Measurements from ENCODE around the gene NDUFB11.

The NDUFB11 gene

DNA sequence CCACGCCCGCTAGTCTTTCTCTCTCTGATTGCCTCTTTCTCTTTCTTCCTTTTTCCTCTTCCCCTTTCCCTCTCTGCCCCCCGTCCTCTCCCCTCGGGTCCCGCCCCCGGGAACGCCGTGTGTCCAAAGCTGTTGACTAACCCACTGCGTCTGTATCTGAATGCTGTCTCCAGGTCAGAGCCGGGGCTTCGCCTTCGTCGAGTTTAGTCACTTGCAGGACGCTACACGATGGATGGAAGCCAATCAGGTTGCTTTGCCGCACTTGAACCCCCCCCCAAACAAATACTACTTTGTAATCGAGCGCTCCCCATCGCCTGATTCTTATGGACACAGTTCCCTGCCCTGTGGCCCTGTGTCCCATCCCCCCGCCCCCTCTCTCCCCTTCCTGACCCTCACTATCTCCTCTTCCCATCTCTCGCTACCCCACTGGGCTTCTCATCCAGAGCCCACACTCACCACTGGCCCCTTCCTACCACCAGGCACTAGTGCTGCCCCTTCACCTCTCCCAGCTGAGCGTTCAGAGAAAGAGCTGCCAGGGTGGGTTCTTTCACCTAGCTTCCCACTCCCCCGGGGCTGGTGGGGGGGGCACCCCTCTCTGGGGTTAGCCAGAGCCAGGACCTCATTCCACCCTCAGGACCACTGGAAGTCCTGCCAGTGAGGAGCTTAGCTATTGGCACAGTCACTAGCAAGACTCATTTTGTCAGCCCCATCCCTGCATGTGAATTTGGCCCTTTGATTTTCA, 30.5 kb upstream of the NDUFB11 start:
- no peak for DNase-seq (ENCODE audit: low spot score)

DNA sequence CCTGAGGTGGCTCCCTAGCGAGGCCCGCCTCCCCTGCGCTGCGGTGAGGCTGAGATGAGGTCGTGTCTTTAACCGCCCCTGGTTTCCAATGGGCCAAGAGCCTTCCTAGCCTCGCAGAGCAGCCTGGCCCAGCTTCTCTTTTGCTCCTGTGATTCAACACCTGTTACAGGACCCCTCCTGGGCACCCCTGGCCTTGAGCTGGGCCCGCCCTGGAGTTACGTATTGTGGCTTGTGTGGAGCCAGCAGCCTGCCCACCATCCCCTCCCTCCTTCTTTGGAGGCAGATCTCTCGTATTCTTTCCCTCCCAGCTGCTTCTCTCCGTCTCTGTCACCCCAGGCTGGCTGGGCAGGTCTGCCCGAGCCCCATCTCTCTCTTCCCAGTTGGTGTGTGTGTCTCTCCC, 29.9 kb upstream of the NDUFB11 start:
- no peak for DNase-seq (ENCODE audit: low spot score)

DNA sequence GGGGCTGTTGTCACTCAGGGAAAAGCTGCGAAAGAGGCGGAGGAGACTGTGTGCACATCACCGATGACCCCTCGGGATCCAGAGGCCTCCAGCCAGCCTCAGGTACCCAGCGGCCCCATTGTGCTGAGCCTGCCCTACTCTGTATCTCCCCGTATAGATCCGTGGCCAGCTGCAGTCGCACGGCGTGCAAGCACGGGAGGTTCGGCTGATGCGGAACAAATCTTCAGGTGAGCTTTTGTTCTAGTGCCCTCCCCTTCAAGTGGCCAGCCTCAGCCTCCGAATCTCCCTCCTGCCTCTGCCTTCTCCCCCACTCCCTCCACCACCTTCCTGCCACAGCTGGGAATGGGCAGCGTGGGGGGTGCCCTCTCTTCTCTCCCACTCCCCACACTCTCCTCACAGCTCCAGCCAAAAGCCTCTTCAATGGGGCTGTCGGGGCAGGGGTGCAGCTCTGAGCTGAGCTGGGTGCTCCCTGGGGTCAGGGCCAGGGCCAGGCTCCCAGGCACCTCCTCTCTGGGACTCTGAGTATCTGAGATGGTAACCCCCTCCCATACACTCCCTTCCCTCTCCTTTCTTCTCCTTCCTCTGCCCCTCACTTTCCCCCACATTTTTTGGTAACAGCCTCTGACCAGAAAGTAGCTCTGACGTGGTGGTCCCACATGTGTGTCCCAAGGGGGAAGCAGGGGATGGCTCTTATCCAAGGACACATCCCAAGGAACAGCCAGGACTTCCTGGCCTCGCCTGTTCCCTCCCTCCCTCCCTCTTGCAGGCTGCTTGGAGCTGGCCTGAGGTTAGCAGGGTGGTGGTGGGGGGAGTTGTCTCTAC, 28.7 kb upstream of the NDUFB11 start:
- DNase-seq (ENCODE audit: low spot score), result no peak

DNA sequence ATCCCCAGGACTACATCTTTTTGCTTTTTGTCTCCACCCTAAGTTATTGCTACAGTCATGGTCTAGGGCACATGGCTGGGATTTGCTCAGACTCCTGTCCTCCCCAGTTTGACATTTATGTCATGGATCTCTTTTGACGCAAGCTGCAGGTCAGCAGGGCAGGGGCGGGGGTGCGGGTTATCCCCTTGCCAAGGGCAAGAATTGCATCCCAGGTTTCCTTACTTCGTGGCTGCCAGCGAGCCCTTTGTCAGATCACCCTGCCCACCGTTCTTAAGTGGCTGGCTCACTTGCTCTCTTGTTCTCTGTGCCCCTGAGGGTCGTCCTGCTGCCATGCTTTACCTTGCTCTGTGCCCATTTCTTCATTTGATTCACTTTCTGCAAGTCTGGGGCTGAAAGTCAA, 28.0 kb upstream of the NDUFB11 start:
- no peak for DNase-seq (ENCODE audit: low spot score)

DNA sequence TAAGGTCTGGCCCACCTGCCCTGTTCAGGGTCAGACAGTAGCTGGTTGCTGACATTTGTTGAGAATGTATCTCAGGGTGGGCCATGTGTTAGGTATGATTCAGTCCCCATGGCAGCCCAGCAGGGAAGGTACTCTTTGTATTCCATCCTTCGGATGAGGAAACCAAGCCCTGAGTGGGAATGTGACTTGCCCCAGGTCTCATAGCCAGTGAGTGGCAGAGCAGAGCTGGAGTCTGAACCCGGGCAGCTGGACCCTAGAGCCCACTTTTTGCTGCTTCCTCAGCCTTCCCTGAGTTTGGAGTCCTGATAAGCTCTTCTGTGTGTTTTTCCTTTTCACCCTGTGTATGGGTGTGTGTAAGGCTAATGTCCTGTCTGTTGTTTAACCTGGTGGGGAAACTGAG, 27.5 kb upstream of the NDUFB11 start:
- no peak for DNase-seq (ENCODE audit: low spot score)

DNA sequence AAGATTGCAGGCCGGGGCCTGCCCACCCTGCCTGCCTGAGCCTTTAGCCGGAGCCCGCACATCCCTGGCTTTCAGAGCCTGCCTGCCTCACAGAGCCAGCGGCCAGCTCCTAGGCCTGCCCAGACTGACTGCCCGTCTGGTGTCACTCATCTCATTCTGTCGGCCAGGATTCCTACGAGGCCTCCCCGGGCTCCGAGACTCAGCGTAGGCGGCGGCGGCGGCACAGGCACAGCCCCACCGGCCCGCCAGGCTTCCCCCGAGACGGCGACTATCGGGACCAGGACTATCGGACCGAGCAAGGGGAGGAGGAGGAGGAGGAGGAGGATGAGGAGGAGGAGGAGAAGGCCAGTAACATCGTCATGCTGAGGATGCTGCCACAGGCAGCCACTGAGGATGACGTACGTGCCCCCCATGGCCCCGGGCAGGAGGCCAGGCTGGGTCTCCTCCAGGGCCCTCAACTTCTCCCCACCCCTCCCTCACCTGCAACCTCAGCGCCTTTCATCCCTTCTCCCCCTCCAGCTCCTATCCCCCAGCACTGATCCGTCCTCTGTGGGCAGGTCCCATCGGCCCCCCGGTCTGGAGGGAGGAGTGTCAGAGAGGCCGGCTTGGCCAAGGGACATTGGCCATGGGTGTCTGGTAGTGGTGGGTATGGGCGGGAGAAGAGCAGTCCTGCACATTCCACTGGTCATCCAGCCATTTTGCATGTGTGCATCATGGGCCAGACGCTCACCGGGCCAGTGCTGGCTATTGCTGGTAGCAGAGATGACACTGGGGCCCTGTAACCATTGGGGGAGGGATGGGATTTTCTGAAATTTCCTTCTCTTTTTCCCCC, 26.6 kb upstream of the NDUFB11 start:
- no peak for DNase-seq (ENCODE audit: low spot score)

DNA sequence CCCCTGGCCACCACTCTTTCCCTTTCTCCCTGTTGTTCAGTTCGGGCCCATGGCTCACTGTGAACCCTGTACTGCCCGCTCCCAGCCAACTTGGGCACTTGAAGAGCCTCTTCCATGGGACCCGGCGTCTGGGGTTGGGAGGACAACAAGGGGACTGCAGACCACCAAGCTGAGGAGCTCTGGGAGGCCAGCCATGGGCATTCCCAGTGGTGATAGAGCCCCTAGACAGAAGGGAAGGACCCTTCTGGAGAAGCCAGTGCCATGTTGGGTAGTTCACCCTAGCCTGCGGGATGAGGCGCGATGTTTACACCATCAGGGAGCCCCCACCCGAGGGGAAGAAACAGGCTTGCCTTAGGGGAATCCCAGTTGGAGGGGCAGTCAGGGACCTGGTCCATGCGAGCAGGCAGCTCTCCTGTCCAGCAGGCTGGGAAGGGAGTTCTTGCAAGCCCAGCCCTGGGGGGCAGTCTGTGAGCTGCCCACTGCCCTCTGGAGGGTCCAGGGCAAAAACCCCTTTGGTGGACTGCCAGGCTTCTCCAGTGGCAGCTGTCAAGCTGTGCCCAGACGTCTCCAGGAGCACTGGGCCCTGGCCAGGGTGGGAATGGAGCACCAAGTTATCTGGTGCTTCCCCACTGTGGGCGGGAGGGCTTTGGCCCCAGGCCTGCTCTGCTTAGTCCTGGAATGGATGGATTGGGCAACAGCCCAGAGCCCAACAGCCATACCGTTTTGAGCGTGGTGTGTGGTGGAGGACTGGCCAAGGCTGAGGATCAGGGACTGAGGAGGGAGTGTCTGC, 25.4 kb upstream of the NDUFB11 start:
- DNase-seq (ENCODE audit: low spot score), result no peak

DNA sequence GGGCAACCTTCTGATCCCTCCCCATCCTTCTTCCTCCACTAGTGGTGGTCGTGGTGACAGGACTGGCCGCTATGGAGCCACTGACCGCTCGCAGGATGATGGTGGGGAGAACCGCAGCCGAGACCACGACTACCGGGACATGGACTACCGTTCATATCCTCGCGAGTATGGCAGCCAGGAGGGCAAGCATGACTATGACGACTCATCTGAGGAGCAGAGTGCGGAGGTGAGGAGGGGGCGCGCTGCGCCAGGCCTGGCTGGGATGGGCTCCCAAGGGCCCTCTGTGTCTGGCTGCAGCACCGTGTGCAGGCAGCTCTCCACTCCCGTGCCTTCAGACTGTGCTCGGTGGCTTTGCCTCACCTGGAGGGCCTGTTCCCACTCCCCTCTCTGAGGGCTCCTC, 24.8 kb upstream of the NDUFB11 start:
- DNase-seq (ENCODE audit: low spot score), result no peak

DNA sequence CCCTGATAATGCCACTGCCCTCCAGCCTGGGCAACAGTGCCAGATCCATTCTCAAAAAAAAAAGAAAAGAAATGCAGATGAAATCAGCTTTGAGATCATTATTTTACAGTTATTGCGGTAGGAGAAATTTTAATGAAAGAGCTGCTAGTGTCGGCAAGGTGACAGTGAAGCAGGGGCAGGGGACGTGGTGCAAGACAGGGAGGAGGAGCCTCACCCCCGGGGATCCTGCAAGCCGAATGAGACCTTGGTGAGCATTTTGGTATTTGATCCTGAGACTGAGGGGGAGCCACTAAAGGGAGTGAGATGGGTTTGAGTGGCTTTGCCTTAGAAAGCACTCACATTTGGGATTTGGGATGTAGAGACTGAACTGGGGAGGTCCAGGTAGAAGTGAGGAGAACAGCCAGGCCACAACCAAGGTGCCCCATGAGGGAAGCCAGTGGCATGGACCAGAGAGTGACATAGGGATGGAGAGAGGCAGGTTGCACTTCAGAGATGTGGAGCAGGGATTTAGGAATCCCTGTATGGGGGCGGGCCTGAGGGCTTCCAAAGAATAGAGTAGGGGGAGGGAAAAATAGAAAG, 24.1 kb upstream of the NDUFB11 start:
- DNase-seq (ENCODE audit: low spot score), result no peak

DNA sequence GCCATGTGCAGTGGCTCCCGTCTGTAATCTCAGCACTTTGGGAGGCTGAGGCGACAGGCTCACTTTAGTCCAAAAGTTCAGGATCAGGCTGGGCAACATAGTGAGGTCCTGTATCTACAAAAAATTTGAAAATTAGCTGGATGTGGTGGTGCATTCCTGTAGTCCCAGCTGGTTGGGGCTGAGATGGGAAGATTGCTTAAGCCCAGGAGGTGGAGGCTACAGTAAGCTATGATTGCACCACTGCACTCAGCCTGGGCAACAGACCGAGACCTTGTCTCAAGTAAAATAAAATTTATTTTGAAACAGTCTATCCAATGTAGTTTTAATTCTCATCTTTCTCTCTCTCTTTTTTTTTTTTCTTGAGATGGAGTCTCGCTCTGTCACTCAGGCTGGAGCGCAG, 21.6 kb upstream of the NDUFB11 start:
- no peak for DNase-seq (ENCODE audit: low spot score)

DNA sequence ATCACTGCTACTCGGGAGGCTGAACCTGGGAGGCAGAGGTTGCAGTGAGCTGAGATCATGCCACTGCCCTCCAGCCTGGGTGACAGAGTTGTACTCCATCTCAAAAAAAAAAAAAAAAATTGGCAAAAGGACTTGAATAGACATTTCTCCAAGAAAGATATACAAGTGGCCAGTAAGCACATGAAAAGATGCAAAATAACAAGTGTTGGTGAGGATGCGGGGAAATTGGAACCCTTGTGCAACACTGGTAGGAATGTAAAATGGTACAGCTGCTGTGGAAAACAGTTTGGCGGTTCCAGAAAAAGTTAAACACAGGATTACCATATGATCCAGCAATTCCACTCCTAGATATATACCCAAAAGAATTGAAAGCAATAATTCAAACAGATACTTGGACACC, 19.9 kb upstream of the NDUFB11 start:
- no peak for DNase-seq (ENCODE audit: low spot score)

DNA sequence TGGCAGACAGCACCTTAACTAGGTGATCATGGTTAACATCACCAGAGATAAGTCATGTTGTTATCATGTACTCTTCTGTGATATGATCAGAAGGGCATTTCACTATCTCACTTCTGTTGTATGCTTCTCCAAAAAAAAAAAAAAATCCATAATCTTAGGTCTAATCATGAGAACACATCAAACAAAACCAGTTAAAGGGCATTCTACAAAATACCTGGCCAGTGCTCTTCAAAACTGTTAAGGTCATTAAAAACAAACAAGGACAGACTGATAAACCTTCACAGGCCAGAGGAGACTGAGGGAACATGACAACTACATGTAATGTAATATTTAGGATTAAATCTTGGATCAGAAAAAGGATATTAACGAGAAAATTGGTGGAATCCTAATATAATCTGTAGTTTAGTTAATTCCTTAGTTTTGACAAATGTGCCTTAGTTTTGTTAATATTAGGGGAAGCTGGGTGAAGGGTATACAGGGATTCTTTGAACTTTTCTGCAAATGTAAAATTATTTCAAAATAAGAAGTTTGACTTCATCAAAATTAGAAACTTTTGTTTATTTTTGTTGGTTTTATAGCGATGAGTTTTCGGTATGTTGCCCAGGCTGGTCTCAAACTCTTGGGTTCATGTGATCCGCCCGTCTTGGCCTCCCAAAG, 18.6 kb upstream of the NDUFB11 start:
- no peak for DNase-seq (ENCODE audit: low spot score)

DNA sequence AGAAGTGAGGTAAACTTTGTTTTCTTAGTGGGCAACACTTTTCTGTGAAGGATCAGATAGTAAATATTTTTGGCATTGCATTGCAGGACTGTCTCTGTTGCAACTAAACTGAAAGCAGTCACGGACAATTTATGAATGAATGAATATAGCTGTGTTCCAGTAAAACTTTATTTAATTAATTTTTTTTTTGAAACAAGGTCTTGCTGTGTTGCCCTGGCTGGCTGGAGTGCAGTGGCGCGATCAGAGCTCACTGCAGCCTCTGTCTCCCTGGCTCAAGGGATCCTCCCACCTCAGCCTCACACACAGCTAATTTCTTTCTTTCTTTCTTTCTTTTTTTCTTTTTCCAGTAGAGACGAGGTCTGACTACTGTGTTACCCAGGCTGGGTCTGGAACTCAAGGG, 16.3 kb upstream of the NDUFB11 start:
- DNase-seq (ENCODE audit: low spot score), result no peak

DNA sequence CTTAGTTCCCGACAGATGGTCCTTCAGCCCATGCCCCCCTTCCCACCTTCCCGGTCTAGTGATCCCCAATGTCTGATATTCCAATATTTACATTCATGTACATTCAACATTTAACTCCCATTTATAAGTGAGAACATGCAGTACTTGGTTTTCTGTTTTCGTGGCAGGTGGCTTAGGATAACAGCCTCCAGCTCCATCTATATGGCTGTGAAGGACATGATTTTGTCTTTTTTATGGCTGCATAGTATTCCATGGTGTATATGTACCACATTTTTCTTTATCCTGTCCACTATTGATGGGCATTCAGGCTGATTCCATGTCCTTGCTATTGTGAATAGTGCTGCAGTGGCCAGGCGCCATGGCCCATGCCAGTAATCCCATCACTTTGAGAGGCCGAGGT, 14.3 kb upstream of the NDUFB11 start:
- DNase-seq (ENCODE audit: low spot score), result no peak

DNA sequence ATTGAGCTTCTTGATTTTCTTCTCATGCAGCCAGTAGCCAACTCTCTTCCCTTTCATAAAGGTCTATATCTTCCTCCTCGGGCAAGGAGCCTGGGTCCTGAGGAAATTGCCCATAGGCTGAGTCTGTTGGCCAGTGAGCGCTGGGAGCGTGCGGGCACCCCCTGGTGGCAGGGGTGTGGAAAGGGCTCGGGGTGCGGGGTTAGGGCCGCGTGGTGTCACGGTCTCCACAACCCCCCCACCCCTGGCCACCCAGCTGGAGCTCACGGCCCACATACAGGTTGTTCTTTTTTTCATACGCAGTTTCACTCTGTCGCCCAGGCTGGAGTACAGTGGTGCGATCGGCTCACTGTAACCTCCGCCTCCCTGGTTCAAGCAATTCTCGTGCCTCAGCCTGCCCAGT, 13.6 kb upstream of the NDUFB11 start:
- no peak for DNase-seq (ENCODE audit: low spot score)

DNA sequence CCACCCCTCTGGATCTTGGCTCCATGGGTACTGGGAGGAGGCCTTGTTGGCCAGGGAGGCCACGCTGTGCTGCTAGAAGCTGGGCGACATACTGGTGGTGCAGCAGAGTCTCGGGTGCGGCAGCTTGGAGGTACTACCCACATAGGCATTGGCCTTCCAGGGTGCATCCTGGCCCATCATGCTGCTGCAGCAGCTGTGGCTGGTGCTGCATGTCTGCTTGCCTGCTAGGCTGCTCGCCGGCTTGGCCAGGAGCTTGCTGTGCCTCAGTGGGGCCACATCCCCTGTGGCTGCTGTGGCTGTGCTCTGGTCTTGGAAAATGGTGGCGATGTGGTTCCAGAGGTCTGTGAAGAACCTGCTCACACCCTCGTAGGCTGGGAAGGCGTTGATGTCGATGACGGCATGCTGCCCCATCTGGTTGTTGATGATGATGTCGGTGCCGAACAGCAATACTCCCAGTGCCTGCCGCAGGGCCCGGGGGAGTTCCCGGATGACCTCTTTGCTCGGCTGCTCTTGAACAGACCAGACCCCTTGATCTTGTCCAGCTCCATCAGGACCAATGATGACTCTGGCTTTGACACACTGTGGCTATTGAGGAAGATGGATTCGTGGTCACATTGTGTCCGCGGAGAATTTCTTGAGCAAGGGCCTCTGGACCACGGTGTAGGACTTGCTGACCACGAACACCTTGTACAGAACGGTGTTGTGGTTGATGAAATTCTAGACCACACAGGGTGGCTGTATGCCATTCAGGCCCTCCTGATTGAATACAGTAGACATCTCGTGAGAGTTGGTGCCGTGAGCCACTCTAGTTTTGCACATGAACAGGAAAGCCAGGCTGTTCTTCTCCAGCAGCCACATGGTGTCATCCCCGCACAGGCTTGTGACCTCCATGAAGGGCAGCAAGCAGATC, 12.4 kb upstream of the NDUFB11 start:
- no peak for DNase-seq (ENCODE audit: low spot score)

DNA sequence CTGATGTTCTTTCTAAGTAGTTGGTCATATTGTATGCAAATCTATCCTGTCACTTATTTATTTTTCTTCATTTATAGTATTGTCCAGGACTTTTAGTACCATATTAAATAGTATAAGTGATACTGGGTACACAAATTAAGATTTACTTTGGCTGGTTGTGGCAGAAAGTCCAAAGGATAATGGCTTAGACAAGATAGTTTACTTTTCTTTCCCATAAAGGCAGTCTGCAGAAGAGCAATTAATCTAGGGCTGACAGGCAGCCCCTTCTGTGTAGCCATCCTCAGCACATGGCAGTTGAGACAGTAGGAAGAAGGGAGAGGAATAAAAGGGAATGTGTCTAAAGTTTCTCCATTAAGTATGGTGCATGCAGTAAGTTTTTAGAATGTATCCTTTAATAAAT, 6.9 kb upstream of the NDUFB11 start:
- no peak for DNase-seq (ENCODE audit: low spot score)

DNA sequence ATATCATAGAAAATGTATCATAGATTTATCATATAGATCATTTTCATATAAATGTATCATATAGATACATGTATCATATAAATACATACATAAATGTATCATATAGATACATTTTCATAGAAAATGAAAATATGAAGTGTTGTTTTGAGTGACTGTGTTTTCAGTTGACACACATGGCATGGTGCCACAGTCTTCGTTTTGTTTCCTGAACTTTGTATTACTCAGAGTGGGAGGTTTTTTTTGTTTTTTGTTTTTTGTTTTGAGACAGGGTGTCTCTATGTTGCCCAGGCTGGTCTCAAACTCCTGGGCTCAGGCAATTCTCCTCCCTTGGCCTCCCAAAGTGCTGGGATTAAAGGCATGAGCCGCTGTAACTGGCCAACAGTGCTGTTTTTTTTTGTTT, 4.4 kb upstream of the NDUFB11 start:
- no peak for DNase-seq (ENCODE audit: low spot score)

DNA sequence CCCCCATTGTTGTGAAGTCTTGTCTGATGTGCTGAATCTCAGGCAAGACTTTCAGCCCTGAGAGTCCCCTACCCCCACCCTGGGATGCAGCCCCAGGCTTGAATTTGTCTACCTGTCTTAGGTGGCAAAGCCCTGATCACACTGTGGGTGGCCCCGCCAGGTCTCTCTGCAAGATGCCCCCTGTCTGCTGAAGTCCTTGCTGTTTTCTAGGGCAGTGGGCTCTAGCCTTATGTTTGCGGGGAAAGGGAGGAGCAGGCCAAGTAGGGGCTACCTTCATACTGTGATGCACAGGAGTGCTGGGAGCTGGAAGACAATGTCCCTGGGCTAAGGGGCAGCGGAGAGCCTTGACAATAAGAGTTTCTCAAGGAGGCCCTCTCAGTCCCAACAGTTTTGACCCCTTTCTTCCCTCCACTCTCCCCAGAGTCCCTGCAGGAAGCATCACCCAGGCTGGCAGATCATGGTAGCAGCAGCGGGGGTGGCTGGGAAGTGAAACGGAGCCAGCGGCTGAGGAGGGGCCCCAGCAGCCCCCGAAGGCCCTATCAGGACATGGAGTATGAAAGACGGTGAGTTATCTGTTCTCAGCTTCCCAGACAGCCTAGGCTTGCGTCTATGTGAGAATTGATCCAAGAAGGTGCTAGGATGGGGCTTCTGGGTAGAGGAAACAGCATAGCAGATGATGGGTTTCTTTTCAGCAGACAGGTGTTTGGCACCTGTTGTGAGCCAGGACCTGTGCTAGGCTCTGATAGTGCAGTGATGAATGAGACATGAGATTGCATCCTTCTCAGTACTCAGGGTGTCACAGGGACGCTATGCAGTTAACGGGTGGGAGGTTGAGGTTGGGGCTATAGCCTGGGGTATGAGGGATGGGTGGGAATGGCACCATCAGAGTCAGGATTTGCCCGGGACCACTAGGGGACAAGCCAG, 2.7 kb upstream of the NDUFB11 start:
- no peak for DNase-seq (ENCODE audit: low spot score)
